LNCAP (cell line): ENCODE results near the gene ADRB1.

Source experiments
- CTCF ChIP-seq: fragments of 450-650 bp; IDR thresholded peaks from 2 replicates; pipeline ENCODE4 v1.5.1; 2017; ENCODE audit warnings: mild to moderate bottlenecking

The ADRB1 gene

DNA sequence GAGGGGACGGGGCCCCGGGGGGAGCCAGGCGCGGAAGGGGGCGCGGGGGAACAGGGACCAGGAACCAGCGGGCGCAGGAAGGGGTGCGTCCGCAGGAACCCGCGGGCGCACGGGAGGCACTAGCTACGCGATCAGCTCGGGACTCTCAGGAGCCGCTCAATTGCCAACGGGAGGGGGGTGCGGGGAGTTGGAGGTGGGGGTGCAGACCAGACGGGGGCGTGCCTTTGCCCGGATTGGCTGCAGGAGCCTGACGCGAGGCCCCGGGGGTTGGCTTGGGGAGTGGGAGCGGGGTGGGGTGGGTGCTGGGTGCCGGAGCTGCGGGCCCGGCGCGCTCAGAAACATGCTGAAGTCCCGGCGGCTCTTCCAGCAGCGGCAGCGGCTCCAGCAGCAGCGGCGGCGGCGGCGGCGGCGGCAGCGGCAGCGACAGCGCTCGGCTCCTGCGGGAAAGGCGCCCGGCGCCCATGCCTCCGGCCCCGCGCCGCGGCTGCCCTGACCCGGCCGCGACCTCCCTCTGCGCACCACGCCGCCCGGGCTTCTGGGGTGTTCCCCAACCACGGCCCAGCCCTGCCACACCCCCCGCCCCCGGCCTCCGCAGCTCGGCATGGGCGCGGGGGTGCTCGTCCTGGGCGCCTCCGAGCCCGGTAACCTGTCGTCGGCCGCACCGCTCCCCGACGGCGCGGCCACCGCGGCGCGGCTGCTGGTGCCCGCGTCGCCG, at the start of gene ADRB1:
Gene ADRB1, plus strand, starts transcription at position 335 of the 715 bp plus-strand sequence. Its CDS starts 267 bp downstream, at position 602.
- no peak for TF ChIP-seq CTCF

- no peak for TF ChIP-seq CTCF
These were observed 48.5 kb upstream of the ADRB1 start for GRCh38 chr10:113995201-113995600.

DNA sequence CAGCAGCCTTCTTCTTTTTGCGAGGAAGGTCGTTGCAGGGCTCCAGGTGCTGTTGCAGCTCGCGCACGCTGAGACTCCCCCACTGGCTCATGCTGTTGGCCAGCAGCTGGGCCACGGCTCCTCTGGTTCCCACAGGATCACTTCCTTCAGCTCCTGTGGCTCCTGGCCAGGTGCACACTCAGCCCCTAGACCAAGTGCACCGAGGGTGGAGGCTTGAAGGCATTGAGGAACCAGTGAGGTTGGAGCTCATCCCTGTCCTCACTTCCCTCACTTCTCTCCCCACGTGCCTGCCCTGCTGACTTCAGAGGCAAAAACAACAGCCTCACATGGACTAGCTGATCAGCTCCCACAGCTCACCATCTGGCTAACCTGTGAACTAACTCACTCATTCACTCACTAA, 46.2 kb upstream of the ADRB1 start:
- no peak for TF ChIP-seq CTCF

DNA sequence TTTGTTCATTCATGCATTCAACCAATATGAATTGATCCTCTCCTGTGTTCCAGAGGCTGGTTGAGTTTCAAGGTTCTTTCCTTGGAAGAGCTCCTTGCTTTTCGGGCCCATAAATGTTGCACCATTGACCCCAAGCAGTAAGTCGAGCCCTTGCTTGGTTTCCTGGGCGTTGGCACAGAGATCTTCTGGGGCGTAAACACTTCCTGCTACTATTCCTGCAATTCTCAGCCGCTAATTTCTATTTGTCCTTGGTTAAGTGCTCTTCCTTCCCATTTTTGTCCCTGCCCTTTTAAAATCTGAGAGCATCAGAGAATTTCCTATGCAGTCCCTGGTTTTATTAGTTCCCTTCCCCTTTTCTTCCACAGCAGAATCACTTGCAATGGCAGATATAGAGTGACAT, 44.1 kb upstream of the ADRB1 start:
- TF ChIP-seq CTCF: no peak

GRCh38 chr10:114000457-114001010, 43.1 kb upstream of the ADRB1 start:
- no peak for TF ChIP-seq CTCF

DNA sequence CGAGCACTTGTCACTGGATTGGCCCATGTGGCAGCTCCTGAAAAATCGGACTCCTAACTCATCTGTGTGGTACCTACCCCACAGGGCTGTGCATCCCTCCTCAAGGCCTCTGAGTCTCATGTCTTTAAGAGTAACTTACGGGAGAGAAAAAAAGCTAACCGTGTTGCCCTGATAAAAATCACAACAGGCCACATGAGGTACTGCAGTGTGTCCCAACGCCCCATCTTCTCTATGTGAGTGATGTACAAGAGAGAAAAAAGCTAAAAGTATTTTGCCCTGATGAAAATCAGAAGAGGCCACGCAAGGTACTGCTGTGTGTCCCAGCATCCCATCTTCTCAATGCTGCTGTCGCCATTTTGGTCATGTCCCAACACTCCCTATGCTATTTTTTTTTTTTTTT, 41.2 kb upstream of the ADRB1 start:
- no peak for TF ChIP-seq CTCF

DNA sequence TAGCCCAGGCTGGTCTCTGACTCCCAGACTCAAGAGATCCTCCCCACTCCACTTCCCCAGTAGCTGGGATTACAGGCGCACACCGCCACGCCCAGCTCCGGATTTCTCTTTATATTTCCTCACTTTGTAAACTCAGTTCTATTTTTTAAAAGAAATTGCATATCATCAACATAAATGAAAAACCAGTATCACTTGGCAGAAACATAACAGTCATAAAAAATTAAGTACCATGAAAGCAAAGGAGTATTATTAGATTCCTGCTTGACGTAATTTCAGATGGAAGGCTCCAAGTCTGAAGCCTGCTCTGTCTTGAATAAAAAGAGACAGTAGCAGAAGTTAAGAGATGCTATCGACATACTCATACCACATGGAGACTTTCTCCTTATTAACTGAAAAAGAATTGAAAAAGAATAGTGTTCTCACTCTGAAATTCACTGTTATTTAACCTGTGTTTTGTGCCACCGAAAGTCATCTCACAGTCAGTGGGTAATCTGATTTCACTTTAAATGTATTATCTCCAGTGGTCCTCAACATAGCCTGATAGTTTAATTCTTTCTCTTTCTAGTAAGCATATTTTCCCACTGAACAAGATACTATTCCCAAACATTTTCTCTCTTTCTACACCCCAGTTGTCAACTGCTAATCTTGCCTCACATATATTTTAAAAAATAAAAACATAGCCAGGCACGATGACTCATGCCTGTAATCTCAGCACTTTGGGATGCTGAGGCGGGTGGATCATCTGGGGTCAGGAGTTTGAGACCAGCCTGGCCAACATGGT, 40.3 kb upstream of the ADRB1 start:
- TF ChIP-seq CTCF: no peak
